Muscle of leg (tissue), 11 donors: ENCODE data around the gene BHLHE23. TPM values are rescaled to one million over a fixed set of nuclear protein-coding genes. Genes with fewer than 3 reads are reported as not detected.
"Not testable (repeated sequence)": the region's sequence is repeated elsewhere in the genome, so short reads cannot be mapped to it uniquely, and the experiment has no call there.

ENCODE experiments used
- DNase-seq: peaks from one replicate; pipeline ENCODE4 v3.0.0; 2013
- H3K27ac ChIP-seq: one replicate; pipeline ENCODE4 v1.5.1; 2013; ENCODE audit warnings: mild to moderate bottlenecking, low read length, control low read depth
- H3K27me3 ChIP-seq: one replicate; pipeline ENCODE4 v1.6.1; 2013; ENCODE audit warnings: low read length; ENCODE audit not compliant: control insufficient read depth, insufficient read depth
- H3K36me3 ChIP-seq: one replicate; pipeline ENCODE4 v1.6.1; 2013; ENCODE audit warnings: low read length; ENCODE audit not compliant: control insufficient read depth, insufficient read depth
- H3K4me1 ChIP-seq: one replicate; pipeline ENCODE4 v1.6.1; 2013; ENCODE audit warnings: low read length; ENCODE audit not compliant: control insufficient read depth, insufficient read depth
- H3K4me3 ChIP-seq: one replicate; pipeline ENCODE4 v1.5.1; 2013; ENCODE audit warnings: low read length, control low read depth
- H3K9me3 ChIP-seq: replicated peaks from 2 replicates; pipeline ENCODE4 v1.6.1; 2013; ENCODE audit warnings: low read depth, low read length; ENCODE audit not compliant: control insufficient read depth
- WGBS: methylation state at CpG from one replicate; pipeline ENCODE4 v1.1.5; 2013; ENCODE audit warnings: missing lambda C conversion rate; ENCODE audit not compliant: insufficient coverage; 5-methylcytosine and 5-hydroxymethylcytosine counted together
- polyA plus RNA-seq, 8 donors: library from polyadenylated mRNA; unstranded; fragments of 120-200 nt; gene quantifications; one replicate each; pipeline versions ENCODE4 v1.2.1 to v1.2.3, GENCODE V29; 2013; ENCODE audit warnings: inconsistent platforms in 1 of 8, low replicate concordance in 1 of 8; ENCODE audit not compliant: insufficient read length in 8 of 8, insufficient read depth in 1 of 8
- total RNA-seq: library from RNA; stranded (reverse); fragments of 120-200 nt; gene quantifications from one replicate; pipeline ENCODE4 v1.2.4, GENCODE V29; 2013

The BHLHE23 gene
- total and polyA plus RNA-seq, 9 donors: not detected

DNA sequence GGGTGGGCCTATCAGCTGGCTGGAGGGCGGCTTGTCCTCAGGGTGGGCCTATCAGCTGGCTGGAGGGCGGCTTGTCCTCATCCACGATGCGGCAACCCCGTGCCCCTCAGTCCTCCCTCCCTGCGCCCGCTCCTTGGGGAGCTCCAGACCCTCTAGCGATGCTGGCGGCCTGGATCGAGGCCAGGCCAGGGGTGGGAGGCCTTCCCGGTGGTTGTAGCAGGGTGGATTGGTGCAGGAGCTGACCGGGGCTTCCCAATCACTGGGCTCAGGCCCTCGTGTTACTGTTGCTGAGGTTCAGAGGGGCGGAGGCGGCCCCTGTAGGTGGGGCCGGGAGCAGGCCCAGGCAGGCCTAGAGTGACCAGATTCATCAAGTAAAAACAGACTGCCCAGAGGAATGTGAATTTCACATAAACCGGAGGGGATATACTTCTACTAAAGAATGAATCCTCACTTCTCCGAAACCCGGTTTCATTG, 45.4 kb downstream of the BHLHE23 start:
- DNase-seq: peak; percentile 45
- H3K4me1 ChIP-seq: peaks cover 10% of the 10 kb centered on the region
- 58% methylated on average over 16 of the region's 19 CpGs for WGBS
- no peaks in the 10 kb centered on the region for H3K9me3 ChIP-seq
- no peaks in the 10 kb centered on the region for H3K36me3 ChIP-seq
- no peak overlapping the region for H3K27ac ChIP-seq
- no peaks in the 10 kb centered on the region for H3K27me3 ChIP-seq
- H3K4me3 ChIP-seq: no peak overlapping the region

DNA sequence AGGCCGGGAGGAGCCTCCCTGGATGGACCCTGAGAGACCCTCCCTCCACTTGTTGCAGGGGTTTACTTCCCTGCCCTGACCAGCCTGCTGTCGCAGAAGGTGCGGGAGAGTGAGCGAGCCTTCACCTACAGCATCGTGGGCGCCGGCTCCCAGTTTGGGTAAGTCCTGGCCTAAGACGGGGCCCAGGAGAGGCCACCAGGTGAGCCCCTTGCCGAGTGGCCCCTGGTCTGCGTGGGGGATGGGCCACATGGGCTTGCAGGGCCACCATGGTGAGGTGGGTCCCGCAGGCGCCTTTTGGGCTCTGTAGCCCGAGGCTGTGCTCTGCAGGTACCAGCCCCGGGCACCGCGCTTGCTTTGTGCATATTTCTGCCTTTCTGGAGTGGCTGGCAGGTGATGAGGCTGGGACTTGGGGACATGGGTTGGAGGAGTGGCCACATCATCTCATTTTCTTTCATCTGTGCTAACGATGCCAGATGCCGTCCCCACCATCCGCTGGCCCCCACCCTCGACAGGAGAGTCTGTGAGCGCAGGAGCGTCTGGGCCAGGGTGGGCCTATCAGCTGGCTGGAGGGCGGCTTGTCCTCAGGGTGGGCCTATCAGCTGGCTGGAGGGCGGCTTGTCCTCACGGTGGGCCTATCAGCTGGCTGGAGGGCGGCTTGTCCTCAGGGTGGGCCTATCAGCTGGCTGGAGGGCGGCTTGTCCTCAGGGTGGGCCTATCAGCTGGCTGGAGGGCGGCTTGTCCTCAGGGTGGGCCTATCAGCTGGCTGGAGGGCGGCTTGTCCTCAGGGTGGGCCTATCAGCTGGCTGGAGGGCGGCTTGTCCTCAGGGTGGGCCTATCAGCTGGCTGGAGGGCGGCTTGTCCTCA, 46.1 kb downstream of the BHLHE23 start:
- not testable (repeated sequence) for H3K4me3 ChIP-seq, H3K9me3 ChIP-seq, H3K36me3 ChIP-seq, H3K27me3 ChIP-seq, H3K27ac ChIP-seq
- DNase-seq: peak; percentile 29
- H3K4me1 ChIP-seq: peaks cover 10% of the 10 kb centered on the region
- 89% methylated on average over 12 of the region's 31 CpGs for WGBS

DNA sequence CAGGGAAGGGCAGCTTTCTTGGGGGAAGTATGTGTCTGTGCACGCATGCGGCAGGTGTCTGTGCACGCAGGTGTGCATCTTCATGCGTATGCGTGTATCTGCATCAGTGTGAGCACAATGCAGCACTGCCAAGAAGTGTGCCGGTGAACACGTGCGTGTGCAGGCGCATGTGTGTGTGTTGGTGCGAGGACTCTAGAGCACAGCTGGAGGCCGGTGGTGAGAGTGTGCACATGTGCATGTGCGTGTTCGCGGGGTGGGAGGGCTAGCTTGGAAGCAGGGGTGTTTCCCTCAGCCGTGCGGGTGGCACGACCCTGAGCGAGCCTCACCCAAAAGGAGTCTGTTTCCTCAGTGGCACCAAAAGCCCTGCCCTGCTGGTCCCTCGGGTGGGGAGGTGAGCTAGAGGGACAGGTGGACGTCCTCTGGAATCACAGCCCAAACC, 46.7 kb downstream of the BHLHE23 start:
- peaks cover 8% of the 10 kb centered on the region for H3K4me1 ChIP-seq
- no peak for DNase-seq
- no peaks in the 10 kb centered on the region for H3K9me3 ChIP-seq
- no peaks in the 10 kb centered on the region for H3K36me3 ChIP-seq
- H3K27me3 ChIP-seq: no peaks in the 10 kb centered on the region
- 84% methylated on average over 18 of the region's 20 CpGs for WGBS
- H3K27ac ChIP-seq: no peak overlapping the region
- no peak overlapping the region for H3K4me3 ChIP-seq

DNA sequence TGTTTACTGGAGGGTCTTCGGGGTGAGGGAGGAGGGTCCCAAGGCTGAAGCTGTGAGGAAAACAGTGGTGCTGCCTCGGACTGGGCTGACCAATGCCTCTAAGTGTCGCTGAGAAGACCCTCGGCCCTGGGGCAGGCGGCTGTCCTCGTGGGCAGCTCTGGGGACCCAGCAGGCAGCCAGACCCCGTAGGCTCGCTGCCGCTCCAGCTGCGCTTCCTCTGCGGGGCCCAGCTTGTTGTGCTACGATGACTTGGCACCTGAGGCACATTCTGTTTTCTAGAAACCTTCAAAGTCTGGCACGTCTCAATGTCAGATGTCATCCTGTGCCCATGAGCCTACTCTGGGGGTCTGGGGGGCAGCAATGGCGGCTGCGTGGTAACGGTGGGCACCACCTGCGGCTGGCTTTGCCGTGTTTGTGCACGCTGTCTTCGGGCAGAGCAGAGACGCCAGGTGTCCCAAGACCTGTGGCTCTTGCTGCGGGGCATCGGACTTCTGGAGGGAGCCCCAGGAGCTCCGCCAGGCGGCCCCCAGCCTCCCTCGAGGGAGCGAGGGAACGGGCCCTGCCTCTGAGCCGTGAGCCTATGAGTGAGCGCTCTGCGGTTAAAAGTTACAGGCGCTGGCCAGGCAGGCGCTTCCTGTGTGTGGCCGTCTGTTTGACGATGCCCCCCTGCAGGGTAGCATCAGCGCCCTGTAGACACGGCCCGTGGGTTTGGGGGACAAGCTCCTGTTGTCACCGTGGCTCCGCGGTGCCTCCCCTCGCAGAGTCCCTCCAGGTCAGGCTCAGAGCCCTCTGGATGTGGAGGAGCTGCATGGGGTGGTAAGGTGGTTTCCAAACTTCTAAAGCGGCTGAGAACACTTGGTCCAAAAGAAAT, 47.4 kb downstream of the BHLHE23 start:
- WGBS: 73% methylated on average over 43 of the region's 43 CpGs
- H3K36me3 ChIP-seq: no peaks in the 10 kb centered on the region
- DNase-seq: no peak
- no peaks in the 10 kb centered on the region for H3K9me3 ChIP-seq
- peaks cover 11% of the 10 kb centered on the region for H3K4me1 ChIP-seq
- H3K27me3 ChIP-seq: no peaks in the 10 kb centered on the region
- no peak overlapping the region for H3K27ac ChIP-seq
- H3K4me3 ChIP-seq: no peak overlapping the region

DNA sequence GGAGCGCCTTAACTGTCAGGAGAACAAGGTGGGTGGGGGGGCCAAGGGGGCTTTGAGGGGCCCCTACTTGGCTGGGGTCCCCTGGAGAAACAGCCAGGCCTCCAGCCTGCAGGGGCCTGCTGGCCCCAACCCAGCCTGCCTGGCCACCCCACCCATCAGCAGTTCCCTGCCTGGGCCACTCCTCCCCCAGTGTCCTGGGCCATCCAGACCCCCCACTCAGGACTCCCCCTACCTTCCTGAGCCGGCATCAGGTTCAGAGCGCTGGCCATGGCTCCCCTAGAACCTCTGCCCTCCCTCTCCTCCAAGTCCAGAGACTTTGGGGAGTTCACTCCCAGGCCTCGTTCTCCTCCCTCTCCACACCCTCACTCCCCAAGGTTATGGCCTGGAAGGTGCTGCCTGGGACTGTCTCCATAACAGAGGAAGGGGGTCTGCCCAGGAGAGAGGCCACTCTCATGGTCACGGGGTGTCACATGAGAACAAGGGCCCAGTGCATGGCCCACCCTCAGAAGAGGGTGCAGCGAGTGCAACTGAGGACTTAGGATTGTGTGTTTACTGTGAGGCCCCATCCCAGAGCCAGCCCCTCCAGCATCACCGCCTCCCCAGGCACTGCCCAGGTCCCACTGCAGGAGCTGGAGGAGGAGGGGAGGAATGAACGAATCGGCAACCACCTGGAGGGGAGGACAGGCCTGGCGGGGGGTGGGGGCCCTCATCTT, 48.2 kb downstream of the BHLHE23 start:
- WGBS: 49% methylated on average over 6 of the region's 10 CpGs
- Histone ChIP-seq H3K4me1 (peaks cover 19% of the 10 kb centered on the region), H3K27ac (no peak overlapping the region), H3K27me3 (no peaks in the 10 kb centered on the region), H3K36me3 (no peaks in the 10 kb centered on the region), H3K9me3 (no peaks in the 10 kb centered on the region), H3K4me3 (no peak overlapping the region)
- DNase-seq: no peak

DNA sequence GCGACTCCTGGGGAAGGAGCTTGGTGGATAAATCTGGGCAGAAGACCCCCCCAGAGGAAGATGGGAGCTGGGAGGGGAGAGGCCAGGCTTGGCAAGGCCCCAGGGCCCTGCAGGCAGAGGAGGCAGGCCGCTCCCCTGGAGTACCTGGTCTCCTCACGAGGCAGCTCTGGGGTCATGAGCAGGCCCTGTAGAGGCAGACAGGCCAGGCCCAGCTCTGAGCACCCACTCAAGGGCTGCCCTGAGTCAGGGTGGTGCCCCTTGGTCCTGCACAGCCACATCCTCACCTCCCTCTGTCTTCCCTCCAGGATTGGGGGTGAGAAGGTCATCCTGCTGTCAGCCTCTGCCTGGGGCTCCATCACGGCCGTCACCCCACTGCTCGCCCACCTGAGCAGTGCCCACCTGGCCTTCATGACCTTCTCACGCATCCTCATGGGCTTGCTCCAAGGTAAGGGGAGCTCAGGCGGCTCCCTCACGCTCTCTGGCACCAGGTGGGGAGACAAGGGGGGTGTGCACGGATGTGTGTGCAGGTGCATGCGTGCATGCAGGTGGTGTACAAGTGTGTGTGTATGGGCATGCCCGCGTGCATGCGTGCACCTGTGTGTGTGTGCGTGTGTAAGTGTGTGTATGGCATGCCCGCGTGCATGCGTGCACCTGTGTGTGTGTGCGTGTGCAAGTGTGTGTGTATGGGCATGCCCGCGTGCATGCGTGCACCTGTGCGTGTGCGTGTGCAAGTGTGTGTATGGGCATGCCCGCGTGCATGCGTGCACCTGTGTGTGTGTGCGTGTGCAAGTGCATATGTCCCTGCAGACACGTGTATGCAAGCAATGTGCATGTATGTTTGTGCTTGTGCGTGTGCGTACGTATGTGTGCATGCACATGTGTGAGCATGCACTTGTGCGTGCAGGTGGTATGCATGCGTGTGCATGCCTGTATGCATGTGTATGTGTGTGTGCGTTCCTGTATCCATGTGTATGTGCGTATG, 49.3 kb downstream of the BHLHE23 start:
- no peaks in the 10 kb centered on the region for H3K27me3 ChIP-seq
- H3K4me3 ChIP-seq: no peak overlapping the region
- 94% methylated on average over 34 of the region's 36 CpGs for WGBS
- no peak overlapping the region for H3K27ac ChIP-seq
- DNase-seq: no peak
- no peaks in the 10 kb centered on the region for H3K36me3 ChIP-seq
- H3K9me3 ChIP-seq: no peaks in the 10 kb centered on the region
- H3K4me1 ChIP-seq: peaks cover 29% of the 10 kb centered on the region

DNA sequence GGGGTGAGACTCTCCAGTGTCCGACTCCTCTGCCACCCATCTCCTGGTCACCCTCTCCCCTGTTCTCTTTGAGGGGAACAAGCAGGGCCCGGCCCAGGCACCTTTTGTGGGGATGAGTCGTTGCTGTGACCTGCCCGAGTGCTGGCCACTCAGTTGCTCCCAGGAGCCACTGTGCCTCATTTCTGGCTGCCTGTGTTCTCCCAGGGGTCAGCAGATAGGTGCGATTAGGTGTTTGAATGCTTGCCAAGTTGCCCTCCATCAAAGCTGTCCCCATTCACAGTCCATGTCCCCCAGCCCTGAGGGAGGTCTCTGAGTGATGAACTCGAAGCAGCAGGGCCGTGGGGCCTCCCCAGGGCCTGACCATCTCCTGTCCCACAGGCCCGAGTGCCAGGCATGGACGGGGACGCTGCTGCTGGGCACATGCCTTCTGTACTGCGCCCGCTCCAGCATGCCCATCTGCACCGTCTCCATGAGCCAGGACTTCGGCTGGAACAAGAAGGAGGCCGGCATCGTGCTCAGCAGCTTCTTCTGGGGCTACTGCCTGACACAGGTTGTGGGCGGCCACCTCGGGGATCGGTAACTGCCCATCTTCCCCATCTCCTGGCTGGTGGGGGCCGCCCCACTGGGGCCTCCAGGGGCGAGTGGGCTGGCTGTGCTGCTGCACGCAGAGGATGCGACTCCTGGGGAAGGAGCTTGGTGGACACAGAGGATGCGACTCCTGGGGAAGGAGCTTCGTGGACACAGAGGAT, 50.2 kb downstream of the BHLHE23 start:
- WGBS: 83% methylated on average over 16 of the region's 25 CpGs
- H3K4me3 ChIP-seq: no peak overlapping the region
- H3K9me3 ChIP-seq: no peaks in the 10 kb centered on the region
- H3K27ac ChIP-seq: no peak overlapping the region
- no peaks in the 10 kb centered on the region for H3K27me3 ChIP-seq
- H3K4me1 ChIP-seq: peaks cover 27% of the 10 kb centered on the region
- DNase-seq: no peak
- H3K36me3 ChIP-seq: no peaks in the 10 kb centered on the region
